Ishikawa (cell line): ENCODE results near the gene RALGAPA2.

Experiments
- CEBPB ChIP-seq: IDR thresholded peaks from 2 replicates; pipeline ENCODE4 v1.6.1; 2012
- CREB1 ChIP-seq: IDR thresholded peaks from 2 replicates; pipeline ENCODE4 v1.6.1; 2012; ENCODE audit warnings: low read depth
- EGR1 ChIP-seq: IDR thresholded peaks from 2 replicates; pipeline ENCODE4 v1.6.1; 2012
- EP300 ChIP-seq: IDR thresholded peaks from 2 replicates; pipeline ENCODE4 v1.6.1; 2012; ENCODE audit warnings: borderline replicate concordance
- FOXM1 ChIP-seq: IDR thresholded peaks from 2 replicates; pipeline ENCODE4 v1.6.1; 2012; ENCODE audit warnings: low read depth, borderline replicate concordance
- MAX ChIP-seq: IDR thresholded peaks from 2 replicates; pipeline ENCODE4 v1.6.1; 2012
- NFIC ChIP-seq: IDR thresholded peaks from 2 replicates; pipeline ENCODE4 v1.6.1; 2012
- RAD21 ChIP-seq: IDR thresholded peaks from 2 replicates; pipeline ENCODE4 v1.6.1; 2012; ENCODE audit warnings: low read depth
- TAF1 ChIP-seq: IDR thresholded peaks from 2 replicates; pipeline ENCODE4 v1.6.1; 2012; ENCODE audit warnings: low read depth, mild to moderate bottlenecking
- TCF12 ChIP-seq: IDR thresholded peaks from 2 replicates; pipeline ENCODE4 v1.6.1; 2012; ENCODE audit warnings: low read depth
- TEAD4 ChIP-seq: IDR thresholded peaks from 2 replicates; pipeline ENCODE4 v1.6.1; 2012
- USF1 ChIP-seq: IDR thresholded peaks from 2 replicates; pipeline ENCODE4 v1.6.1; 2012
- YY1 ChIP-seq: IDR thresholded peaks from 2 replicates; pipeline ENCODE4 v1.6.1; 2012; ENCODE audit warnings: low read depth
- ZBTB7A ChIP-seq: IDR thresholded peaks from 2 replicates; pipeline ENCODE4 v1.6.1; 2012; ENCODE audit warnings: low read depth
- TF ChIP-seq, protein P1 (sequence below): IDR thresholded peaks from 2 replicates; pipeline ENCODE4 v1.6.1; 2012; ENCODE audit warnings: low read depth, mild to moderate bottlenecking

Gene RALGAPA2

DNA sequence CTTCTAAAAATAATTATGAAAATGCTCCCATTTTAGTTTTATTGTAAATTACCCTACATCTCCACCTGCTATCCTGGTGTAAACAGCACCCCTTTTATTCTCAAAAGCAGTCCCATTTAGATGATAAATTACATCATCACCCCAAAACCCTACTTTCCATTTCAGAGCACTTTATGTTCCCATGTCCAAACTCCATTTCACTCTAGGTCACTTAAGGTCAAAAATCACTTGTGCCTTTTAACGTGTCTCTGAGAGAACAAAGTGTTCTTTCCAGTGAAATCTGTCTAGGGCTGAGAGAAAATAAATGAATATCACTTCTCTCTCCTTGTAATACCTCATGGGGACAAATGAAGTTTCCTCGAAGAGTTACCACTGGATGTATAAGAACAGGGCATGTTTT lies 187.2 kb downstream of the RALGAPA2 start:
- TF ChIP-seq FOXM1, result no peak
- TF ChIP-seq TAF1, result no peak
- TF ChIP-seq NFIC, result no peak
- no peak for TF ChIP-seq TCF12
- no peak for TF ChIP-seq MAX
- no peak for TF ChIP-seq RAD21
- TF ChIP-seq CEBPB, result no peak
- TF ChIP-seq EP300, result no peak
- no peak for TF ChIP-seq TEAD4

DNA sequence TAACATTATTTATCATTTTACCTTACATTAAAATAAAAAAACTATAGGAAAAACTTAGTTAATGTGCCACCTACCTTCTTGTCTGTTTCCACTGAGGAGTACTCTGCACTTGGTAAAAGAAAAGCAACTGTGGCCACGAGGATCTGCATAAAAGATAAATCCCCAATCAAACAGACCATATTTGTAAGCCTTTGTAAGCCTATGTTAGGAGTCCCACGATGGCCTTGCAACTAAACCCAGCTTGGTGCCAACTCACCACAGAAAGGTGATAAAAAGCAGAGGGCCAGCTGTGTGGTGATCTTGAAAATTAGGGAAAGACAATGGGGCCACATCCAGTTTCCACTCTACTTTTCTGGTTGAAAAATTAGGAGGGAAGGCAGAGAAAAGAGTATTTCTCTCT lies 187.7 kb downstream of the RALGAPA2 start:
- TF ChIP-seq USF1, result no peak
- TF ChIP-seq TAF1, result no peak
- no peak for TF ChIP-seq TEAD4
- no peak for TF ChIP-seq RAD21
- TF ChIP-seq YY1, result no peak
- no peak for TF ChIP-seq CREB1
- TF ChIP-seq TCF12, result no peak
- no peak for TF ChIP-seq CEBPB
- no peak for TF ChIP-seq FOXM1
- TF ChIP-seq EP300, result no peak
- no peak for TF ChIP-seq MAX
- TF ChIP-seq NFIC, result no peak
- TF ChIP-seq, protein P1, sequence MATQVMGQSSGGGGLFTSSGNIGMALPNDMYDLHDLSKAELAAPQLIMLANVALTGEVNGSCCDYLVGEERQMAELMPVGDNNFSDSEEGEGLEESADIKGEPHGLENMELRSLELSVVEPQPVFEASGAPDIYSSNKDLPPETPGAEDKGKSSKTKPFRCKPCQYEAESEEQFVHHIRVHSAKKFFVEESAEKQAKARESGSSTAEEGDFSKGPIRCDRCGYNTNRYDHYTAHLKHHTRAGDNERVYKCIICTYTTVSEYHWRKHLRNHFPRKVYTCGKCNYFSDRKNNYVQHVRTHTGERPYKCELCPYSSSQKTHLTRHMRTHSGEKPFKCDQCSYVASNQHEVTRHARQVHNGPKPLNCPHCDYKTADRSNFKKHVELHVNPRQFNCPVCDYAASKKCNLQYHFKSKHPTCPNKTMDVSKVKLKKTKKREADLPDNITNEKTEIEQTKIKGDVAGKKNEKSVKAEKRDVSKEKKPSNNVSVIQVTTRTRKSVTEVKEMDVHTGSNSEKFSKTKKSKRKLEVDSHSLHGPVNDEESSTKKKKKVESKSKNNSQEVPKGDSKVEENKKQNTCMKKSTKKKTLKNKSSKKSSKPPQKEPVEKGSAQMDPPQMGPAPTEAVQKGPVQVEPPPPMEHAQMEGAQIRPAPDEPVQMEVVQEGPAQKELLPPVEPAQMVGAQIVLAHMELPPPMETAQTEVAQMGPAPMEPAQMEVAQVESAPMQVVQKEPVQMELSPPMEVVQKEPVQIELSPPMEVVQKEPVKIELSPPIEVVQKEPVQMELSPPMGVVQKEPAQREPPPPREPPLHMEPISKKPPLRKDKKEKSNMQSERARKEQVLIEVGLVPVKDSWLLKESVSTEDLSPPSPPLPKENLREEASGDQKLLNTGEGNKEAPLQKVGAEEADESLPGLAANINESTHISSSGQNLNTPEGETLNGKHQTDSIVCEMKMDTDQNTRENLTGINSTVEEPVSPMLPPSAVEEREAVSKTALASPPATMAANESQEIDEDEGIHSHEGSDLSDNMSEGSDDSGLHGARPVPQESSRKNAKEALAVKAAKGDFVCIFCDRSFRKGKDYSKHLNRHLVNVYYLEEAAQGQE, result no peak
- TF ChIP-seq EGR1, result no peak
- no peak for TF ChIP-seq ZBTB7A

DNA sequence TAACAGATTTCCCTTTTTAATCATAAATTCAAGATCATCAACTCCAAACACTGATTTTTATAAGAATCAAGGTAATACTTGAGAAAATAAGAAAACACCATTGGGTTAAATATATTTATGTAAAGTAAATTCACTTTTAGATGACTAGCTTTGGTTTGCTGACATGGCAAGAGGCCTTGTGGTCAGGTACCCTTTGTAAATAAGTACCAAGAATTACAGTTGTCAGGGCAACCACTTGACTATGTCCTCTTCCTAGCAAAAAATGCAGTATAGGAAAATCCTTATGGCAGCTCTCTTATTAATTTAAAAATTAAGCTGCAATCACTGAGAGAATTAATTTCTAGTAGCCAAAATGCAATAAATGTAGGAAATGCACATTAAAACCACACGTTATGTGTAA lies 190.7 kb downstream of the RALGAPA2 start:
- TF ChIP-seq TCF12 (no peak), USF1 (no peak), TEAD4 (no peak), RAD21 (no peak), NFIC (no peak), YY1 (no peak), CREB1 (no peak)

GRCh38 chr20:20520776-20521175 lies 191.7 kb downstream of the RALGAPA2 start:
- no peak for TF ChIP-seq RAD21
- TF ChIP-seq TAF1, result no peak
- no peak for TF ChIP-seq YY1

- no peak for TF ChIP-seq FOXM1
- TF ChIP-seq YY1, result no peak
- no peak for TF ChIP-seq TEAD4
- TF ChIP-seq TAF1, result no peak
- no peak for TF ChIP-seq CEBPB
- TF ChIP-seq MAX, result no peak
- TF ChIP-seq NFIC, result no peak
- no peak for TF ChIP-seq TCF12
- no peak for TF ChIP-seq ZBTB7A
Observed at GRCh38 chr20:20519269-20519668, 193.2 kb downstream of the RALGAPA2 start.

DNA sequence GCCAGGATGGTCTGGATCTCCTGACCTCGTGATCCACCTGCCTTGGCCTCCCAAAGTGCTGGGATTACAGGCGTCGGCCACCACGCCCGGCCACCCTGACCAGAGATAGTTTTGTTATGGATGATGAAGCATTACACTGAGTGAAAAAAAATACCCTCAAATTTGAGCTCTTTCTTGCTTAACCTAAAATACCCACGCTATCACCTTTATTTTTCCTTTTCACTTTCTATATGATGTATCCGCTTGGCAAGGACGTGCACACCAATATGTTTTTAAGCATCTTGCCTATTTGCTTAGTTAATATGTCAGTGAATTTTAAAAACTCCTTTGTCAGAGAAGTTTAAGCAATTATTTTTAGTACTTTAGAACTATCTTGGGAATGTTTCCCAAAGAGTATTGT lies 194.2 kb downstream of the RALGAPA2 start:
- TF ChIP-seq CREB1, result no peak
- TF ChIP-seq FOXM1, result no peak
- TF ChIP-seq CEBPB, result no peak
- TF ChIP-seq TEAD4, result no peak
- TF ChIP-seq TAF1, result no peak
- TF ChIP-seq ZBTB7A, result no peak
- TF ChIP-seq RAD21, result no peak
- TF ChIP-seq, protein P1, result no peak
- no peak for TF ChIP-seq TCF12
- no peak for TF ChIP-seq USF1
- no peak for TF ChIP-seq NFIC
- TF ChIP-seq YY1, result no peak
- no peak for TF ChIP-seq EP300
